ENCODE data around the gene PCF11.

DNA sequence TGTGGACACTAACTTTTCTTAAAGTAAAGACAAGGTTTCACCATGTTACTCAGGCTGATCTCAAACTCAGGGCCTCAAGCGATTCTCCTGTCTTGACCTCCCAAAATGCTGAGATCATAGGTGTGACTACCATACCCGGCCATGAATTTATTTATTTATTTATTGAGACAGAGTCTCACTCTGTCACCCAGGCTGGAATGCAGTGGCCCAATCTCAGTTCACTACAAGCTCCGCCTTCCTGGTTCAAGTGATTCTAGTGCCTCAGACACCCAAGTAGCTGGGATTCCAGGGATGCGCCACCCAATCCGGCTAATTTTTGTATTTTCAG lies 29.7 kb upstream of the PCF11 start:
- TF ChIP-seq ZNF274 (IDR thresholded peaks at IDR 0.05; ENCODE audit: low read depth, low read length) = no peak
- TF ChIP-seq YY1 (IDR thresholded peaks at IDR 0.05; ENCODE audit: insufficient read depth, insufficient read length) = no peak

Measured in NT2/D1 (cell line).